NCI-H2107 treated with DMSO at 0.1 percent for 48 hours (cell line): ENCODE data around the gene MECP2.
"Not testable (repeated sequence)": the region's sequence is repeated elsewhere in the genome, so short reads cannot be mapped to it uniquely, and the experiment has no call there.

ENCODE experiments used
- DNase-seq: peaks from one replicate; lab custom pipeline; 2025; ENCODE audit not compliant: unreplicated experiment; lab: John Stamatoyannopoulos, UW

MECP2 gene

GRCh38 chrX:153995504-153995903 lies 102.0 kb downstream of the MECP2 start:
- DNase-seq: no peak

GRCh38 chrX:153994398-153994797 lies 103.1 kb downstream of the MECP2 start:
- not testable (repeated sequence) for DNase-seq

DNA sequence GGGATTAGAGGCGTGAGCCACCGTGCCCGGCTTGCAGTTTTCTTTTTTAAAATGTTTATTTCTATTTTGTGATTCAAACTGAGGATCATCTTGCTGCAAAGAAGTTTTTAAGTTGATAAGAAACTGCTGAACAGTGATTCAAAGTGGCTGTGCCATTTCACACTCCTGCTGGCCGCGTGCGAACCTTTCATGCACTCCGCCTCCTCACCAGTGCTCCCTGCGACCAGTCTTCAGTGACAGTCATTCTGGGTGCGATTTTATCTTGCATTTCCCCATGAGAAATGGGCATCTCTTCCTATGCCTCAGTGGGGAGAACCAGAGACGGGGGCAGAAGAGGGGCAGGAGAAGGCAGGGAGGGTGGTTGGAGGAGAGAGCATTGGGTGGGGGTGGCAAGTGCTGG lies 103.5 kb downstream of the MECP2 start:
- no peak for DNase-seq

GRCh38 chrX:153993079-153993478 lies 104.4 kb downstream of the MECP2 start:
- no peak for DNase-seq

DNA sequence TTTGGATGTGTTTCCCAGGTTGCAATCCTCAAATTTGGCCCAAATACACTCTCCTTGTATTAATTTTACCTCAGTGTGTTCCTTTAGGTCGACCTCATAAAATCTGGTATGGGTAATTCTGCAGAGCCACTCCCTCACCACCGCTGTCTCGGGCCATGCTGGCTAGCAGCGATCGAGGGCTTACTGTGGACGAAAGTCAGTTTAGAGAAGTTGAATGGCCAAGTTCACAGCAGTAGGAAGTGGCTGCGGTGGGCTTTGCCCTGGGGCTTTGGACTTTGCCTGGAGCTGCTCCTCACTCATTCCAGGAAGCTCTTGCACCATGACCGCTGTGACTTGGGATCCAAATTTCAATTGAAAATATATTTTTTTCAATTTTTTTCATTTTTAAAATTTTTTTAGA lies 105.3 kb downstream of the MECP2 start:
- DNase-seq: no peak

DNA sequence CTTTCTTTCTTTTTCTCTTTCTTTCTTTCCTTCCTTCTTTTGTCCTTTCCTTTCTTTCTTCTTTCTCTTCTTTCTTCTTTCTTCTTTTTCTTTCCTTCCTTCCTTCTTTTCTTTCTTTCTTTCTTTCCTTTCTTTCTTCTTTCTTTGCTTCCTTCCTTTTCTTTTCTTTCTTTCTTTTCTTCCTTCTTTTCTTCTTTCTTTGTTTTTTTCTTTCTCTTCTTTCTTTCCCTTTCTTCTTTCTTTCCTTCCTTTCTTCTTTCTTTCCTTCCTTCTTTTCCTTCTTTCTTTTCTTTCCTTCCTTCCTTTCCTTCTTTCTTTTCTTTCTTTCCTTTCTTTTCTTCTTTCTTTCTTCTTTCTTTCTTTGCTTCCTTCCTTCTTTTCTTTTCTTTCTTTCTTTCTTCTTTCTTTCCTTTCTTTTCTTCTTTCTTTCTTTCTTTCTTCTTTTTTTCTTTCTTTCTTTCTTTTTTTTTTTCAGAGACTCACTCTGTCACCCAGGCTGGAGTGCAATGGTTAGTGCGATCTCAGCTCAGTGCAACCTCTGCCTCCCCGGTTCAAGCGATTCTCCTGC lies 106.4 kb downstream of the MECP2 start:
- no peak for DNase-seq

GRCh38 chrX:153989973-153990655 lies 107.4 kb downstream of the MECP2 start:
- DNase-seq: no peak

DNA sequence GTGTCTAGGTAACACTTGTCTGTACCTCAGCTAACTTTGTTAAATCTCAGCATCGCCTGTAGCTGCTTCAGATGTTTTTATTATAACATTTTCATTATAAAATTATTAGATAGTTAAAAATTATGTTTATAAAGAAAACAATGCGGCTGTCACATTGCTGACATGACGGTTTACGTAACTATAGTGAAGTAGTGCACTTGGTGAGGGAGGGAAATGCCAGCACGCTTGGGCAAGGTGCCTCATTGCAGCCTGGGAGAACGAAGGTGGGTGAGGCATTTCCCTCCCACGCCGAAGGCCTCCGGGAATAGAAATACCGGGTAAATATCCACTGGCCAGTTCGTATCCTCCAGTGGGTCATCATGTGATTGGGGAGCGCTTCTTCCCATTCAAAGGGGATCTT lies 109.0 kb downstream of the MECP2 start:
- DNase-seq: no peak

DNA sequence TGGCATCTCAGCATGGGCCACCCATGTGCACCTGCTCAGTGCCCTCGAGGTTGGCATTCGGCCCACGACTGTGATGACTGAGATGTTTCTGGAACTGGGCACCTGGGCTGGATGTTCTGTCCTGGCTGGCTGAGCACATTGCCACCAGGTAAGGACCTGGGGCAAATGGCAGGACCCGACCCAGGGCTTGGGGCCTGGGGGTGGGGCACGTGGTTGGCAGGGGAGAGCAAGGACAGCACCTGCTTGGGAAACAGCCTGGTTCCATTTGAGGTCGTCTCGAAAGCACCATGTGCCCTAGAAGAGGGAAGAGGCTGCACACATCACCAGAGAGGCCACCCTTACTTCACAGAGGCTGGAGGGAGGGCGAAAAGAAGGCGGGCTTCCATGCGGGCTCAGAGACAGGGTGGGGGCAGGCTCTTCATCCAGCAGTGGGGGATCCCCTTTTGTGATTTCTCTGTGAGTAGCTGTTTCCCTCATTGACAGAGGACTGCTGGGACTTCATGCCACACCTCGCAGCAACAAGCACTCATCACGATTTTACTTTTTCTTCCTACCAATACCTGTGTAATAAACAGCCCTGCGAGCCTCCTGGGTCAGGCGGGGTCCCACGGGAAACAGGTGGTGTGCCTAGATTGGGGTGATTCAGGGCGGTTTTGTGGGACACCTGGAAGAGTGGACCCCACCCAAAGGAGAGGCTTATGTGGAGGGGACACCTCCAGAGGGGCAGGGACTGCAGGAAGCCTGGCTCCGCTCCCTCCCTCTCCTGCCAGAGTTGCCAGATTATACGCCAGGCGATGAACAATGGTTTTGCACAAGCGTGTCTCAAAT lies 113.0 kb downstream of the MECP2 start:
- DNase-seq: no peak

DNA sequence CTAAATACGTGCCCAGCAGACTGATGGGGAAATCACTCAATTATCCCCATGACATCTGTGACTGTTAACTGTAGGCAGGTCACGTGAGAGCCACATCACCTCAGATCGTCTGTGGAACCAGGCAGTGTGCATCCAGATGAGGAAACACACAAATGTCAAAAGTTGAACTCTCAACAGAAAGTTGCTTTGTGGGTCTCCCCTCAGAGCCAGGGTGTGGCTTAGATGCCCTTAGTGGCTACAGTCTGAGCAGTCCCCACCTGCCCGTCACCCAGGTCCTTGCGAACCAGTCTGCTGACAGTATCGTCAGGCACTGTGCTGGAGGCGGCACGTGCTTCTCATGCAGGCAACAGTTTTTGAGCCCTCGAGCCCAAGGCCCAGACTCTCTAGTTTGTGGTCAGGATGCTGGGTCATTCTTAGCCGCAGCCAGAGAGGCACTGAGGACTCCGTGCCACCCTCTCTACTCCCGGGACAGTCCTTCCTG lies 114.2 kb downstream of the MECP2 start:
- no peak for DNase-seq

GRCh38 chrX:153981771-153982533 lies 115.6 kb downstream of the MECP2 start:
- no peak for DNase-seq

DNA sequence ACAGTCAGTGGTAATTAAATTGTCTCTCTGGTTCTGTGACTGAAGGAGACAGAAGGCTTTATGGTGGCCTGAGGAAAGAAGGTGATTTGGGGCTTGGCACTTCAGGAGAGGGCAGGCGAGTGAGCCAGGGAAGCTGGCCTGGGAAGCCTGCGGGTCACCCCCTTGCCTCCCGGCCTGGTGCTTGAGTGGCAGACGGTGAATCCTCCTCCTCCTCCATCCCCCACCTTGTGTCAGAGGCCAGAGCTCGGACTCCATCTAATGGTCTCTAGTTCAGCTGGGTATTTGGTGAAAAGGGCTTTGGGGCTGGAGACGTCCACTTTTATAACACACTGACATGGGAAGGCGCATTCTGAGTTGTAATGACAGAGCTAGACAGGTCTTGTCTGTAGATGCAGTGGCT lies 116.3 kb downstream of the MECP2 start:
- DNase-seq: no peak

DNA sequence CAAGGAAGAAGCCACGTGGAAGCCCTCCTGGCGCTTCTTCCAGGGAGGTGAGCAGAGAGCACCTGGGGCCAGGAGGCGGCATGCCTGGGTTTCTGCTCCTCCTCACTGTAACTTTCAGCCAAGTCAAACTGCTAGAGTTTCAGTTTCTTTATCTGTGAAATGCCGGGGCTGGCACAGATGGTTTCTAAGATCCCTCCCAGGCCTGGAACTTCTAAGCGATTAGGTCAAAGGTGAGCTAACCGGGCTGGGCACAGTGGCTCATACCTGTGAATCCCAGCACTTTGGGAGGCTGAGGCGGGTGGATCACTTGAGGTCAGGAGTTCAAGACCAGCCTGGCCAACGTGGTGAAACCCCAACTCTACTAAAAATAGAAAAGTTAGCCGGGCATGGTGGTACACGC lies 117.1 kb downstream of the MECP2 start:
- DNase-seq: not testable (repeated sequence)

GRCh38 chrX:153974726-153975286 lies 122.7 kb downstream of the MECP2 start:
- DNase-seq: no peak

GRCh38 chrX:153974003-153974725 lies 123.4 kb downstream of the MECP2 start:
- DNase-seq: no peak

DNA sequence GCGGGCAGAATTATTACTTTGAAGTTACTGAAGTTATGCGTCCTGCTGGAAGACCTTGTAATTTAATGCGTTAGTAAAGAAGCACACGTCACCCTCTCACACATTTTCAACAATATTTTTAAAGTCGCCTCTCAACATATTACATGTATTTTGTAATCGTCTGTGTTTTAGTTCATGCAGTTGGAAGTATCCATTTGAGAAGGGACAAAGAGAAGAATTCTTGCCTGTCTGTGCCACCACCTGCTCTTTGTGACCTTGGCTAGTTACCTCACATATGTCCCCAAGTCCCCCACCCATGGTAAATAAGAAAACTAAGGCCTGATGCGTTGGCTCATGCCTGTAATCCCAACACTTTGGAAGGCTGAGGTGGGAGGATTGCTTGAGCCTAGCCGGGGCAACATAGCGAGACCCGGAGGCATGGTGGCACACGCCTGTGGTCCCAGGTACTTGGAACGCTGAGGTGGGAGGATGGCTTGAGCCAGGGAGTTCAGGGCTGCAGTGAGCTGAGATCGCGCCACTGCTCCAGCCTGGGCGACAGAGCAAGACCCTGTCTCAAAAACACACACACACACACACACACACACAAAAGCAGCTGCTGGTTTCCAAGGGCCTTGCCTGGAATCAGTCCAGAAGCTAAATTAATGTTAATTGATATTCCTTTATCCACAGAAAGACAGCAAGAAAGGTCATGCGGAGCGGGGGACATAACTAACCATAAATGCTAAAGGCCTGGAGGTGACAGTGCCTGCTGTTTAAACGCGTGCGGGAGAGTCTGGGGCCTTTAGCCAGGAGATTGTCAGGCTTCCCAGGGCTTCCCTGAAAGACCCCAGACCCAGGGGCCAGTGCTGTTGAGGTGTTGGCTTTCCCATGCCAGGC lies 124.2 kb downstream of the MECP2 start:
- peak; percentile 27 for DNase-seq

DNA sequence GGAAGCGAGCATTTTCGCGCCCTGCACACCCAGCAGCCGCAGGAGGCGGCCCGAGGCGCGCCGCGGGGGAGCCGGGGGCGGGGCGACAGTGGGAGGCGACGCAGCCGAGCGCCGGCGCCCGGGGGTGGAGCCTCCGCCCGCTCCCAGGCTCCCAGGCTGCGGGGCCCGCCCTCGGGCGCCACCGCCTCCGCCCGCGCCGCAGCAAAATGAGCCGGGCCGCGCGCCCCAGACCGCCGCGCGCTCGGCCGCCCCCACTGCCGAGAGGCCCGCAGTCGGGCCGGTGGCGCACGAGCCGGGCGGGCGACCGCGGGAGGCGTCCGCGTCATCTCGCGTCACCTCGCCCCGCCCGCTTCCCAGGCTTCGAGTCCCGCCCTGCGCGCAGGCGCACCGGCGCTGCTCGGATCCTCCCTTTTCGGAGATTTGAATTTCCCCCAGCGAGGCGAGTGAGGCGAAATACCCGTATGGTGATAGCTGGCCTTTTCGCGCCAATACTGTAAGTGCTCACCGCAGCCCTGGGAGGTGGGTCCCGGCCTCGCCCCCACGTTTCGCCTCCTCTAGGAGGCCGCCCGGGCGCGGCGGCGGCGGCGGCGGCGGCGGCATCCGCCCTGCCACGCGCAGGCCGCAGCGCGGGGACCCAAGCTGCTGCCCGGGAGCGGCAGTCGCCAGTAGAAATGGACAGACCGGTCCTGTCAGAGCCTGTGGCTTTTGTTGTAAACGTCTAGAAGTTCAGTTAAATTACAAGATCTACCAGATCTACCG lies 125.0 kb downstream of the MECP2 start, which contains the start of gene TMEM187:
TSS of gene TMEM187 (plus strand) at position 387 of the 759 bp plus-strand sequence. CDS start 9,309 bp downstream, outside the sequence.
- DNase-seq: peak; percentile 71
